Keratinocyte (primary cell): ENCODE results near the gene SRGAP3. TPM values are rescaled to one million over a fixed set of nuclear protein-coding genes. Genes with fewer than 3 reads are reported as not detected.
A peak's percentile ranks its signal among the peaks of the same experiment; 100 is the strongest.

ENCODE experiments used
- DNase-seq: peaks from one replicate; pipeline ENCODE4 v3.0.0-alpha.2; 2011; ENCODE audit warnings: low read depth, missing footprints, low spot score
- FAIRE-seq: peaks from 2 replicates; lab custom pipeline; 2011; peaks lifted over from hg19 to GRCh38; lab: Jason Lieb, UNC
- H2AFZ ChIP-seq: 2 replicates; pipeline ENCODE4 v1.6.0; 2012; ENCODE audit warnings: low read length, control low read depth, inconsistent platforms; ENCODE audit not compliant: control insufficient read depth
- H3K27ac ChIP-seq: 2 replicates; pipeline ENCODE4 v1.5.1; 2011; ENCODE audit warnings: low read length; ENCODE audit not compliant: control insufficient read depth, insufficient read depth
- H3K27me3 ChIP-seq: 3 replicates; pipeline ENCODE4 v1.6.0; 2011; ENCODE audit warnings: low read length; ENCODE audit not compliant: control insufficient read depth, insufficient read depth; ENCODE audit errors: extremely low read depth
- H3K36me3 ChIP-seq, 2 experiments: 2 replicates in 1 of 2; 3 replicates in 1 of 2; pipeline ENCODE4 v1.5.1; 2011; ENCODE audit warnings: low read length in 2 of 2, mild to moderate bottlenecking in 1 of 2; ENCODE audit not compliant: control insufficient read depth in 2 of 2, insufficient read depth in 2 of 2; ENCODE audit errors: extremely low read depth in 1 of 2
- H3K4me1 ChIP-seq: 3 replicates; pipeline ENCODE4 v1.5.1; 2011; ENCODE audit warnings: low read length; ENCODE audit not compliant: control insufficient read depth, insufficient read depth; ENCODE audit errors: extremely low read depth
- H3K4me2 ChIP-seq: 3 replicates; pipeline ENCODE4 v1.6.0; 2011; ENCODE audit warnings: low read depth, low read length; ENCODE audit not compliant: control insufficient read depth, insufficient read depth; ENCODE audit errors: extremely low read depth
- H3K4me3 ChIP-seq, 3 experiments: fragments of 200-600 bp in 1 of 3; sonication (generic) in 1 of 3; 2 replicates in 2 of 3; 3 replicates in 1 of 3; pipeline ENCODE4 v1.5.1; 2011 to 2016; ENCODE audit warnings: low read length in 3 of 3, mild to moderate bottlenecking in 3 of 3, control low read depth in 2 of 3, inconsistent platforms in 1 of 3, low read depth in 1 of 3, mixed read lengths in 1 of 3, mixed run types in 1 of 3, moderate library complexity in 1 of 3; ENCODE audit not compliant: control insufficient read depth in 2 of 3, insufficient read depth in 2 of 3; ENCODE audit errors: extremely low read depth in 1 of 3
- H3K79me2 ChIP-seq: 2 replicates; pipeline ENCODE4 v1.6.0; 2012; ENCODE audit warnings: low read length; ENCODE audit not compliant: control insufficient read depth, insufficient read depth
- H3K9ac ChIP-seq: 3 replicates; pipeline ENCODE4 v1.6.0; 2011; ENCODE audit warnings: low read length; ENCODE audit not compliant: control insufficient read depth, insufficient read depth; ENCODE audit errors: extremely low read depth
- H3K9me1 ChIP-seq: 3 replicates; pipeline ENCODE4 v1.6.0; 2011; ENCODE audit warnings: low read length; ENCODE audit not compliant: control insufficient read depth, insufficient read depth; ENCODE audit errors: extremely low read depth
- H3K9me3 ChIP-seq: 2 replicates; pipeline ENCODE4 v1.5.1; 2012; ENCODE audit warnings: low read depth, low read length; ENCODE audit not compliant: control insufficient read depth
- H4K20me1 ChIP-seq: 3 replicates; pipeline ENCODE4 v1.6.0; 2011; ENCODE audit warnings: low read length; ENCODE audit not compliant: control insufficient read depth, insufficient read depth; ENCODE audit errors: extremely low read depth
- EZH2 ChIP-seq: IDR thresholded peaks from one replicate; pipeline ENCODE4 v1.6.1; 2012; ENCODE audit warnings: inconsistent platforms, mild to moderate bottlenecking, low read length, moderate library complexity
- dilution Hi-C: fragments of 300-500 bp; cut with MboI; formaldehyde crosslinking; loops from one replicate; pipeline ENCODE4 v1.7.0; 2020; ENCODE audit warnings: low sequenced_read_pairs; ENCODE audit not compliant: extremely low pct_ligation_motif_present
- polyA plus RNA-seq, 5 experiments: library from polyadenylated mRNA; depleted of rRNA in 3 of 5; stranded (reverse) in 3 of 5; stranded (forward) in 1 of 5; unstranded in 1 of 5; fragments of >200 nt; gene quantifications; 1 replicate in 1 of 5; 2 replicates in 3 of 5; 3 replicates in 1 of 5; pipeline versions ENCODE4 v1.2.1 to v1.2.3, GENCODE V29; 2011 to 2012; ENCODE audit warnings: missing spikeins in 2 of 5, low read depth in 1 of 5, low replicate concordance in 1 of 5
- TF ChIP-seq, protein P1 (sequence below), 3 experiments: IDR thresholded peaks in 1 of 3; conservative IDR thresholded peaks in 1 of 3; optimal IDR thresholded peaks in 1 of 3; 2 replicates in 2 of 3; 3 replicates in 1 of 3; pipeline versions ENCODE3 to v1.5.1; 2011; ENCODE audit warnings: low read length in 3 of 3, mild to moderate bottlenecking in 3 of 3, moderate library complexity in 2 of 3, control low read depth in 1 of 3, inconsistent platforms in 1 of 3; ENCODE audit not compliant: insufficient read depth in 2 of 3; ENCODE audit errors: extremely low read depth in 1 of 3

The SRGAP3 gene
- polyA plus RNA-seq, 1 donor (not counting 4 experiments of a cell fraction or from before 2014, with no cell fraction given) = 7.2 TPM

DNA sequence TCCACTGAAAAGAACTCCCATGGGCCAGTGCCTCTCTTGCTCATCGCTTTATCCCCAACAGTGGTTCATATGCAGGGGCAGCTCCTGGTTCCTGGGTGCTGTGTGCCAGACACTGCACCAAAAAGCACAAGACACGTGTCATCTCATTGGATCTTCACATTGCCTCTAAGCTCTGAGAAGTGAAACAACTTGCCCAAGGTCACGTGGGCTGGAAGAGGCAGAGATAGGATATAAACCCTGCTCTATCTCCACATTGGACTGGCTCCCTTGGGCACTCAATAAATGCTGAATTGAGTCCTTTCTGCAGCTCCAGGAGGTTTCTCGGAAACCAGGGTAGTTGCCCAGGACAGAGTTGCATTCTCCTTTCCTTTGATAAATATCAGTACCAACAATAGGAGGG is 88.1 kb downstream of the SRGAP3 start:
- FAIRE-seq (peak; percentile 53), DNase-seq (no peak)
- no peak overlapping the region for H3K9ac ChIP-seq
- H4K20me1 ChIP-seq = no peaks in the 10 kb centered on the region
- H3K27me3 ChIP-seq = no peaks in the 10 kb centered on the region
- H3K79me2 ChIP-seq = peaks cover 4% of the 10 kb centered on the region
- TF ChIP-seq, protein P1, sequence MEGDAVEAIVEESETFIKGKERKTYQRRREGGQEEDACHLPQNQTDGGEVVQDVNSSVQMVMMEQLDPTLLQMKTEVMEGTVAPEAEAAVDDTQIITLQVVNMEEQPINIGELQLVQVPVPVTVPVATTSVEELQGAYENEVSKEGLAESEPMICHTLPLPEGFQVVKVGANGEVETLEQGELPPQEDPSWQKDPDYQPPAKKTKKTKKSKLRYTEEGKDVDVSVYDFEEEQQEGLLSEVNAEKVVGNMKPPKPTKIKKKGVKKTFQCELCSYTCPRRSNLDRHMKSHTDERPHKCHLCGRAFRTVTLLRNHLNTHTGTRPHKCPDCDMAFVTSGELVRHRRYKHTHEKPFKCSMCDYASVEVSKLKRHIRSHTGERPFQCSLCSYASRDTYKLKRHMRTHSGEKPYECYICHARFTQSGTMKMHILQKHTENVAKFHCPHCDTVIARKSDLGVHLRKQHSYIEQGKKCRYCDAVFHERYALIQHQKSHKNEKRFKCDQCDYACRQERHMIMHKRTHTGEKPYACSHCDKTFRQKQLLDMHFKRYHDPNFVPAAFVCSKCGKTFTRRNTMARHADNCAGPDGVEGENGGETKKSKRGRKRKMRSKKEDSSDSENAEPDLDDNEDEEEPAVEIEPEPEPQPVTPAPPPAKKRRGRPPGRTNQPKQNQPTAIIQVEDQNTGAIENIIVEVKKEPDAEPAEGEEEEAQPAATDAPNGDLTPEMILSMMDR (optimal IDR thresholded peaks at IDR 0.05 in 1 of 3, IDR thresholded peaks at IDR 0.05 in 1 of 3, conservative IDR thresholded peaks at IDR 0.05 in 1 of 3; ENCODE audit: extremely low read depth in 1 of 3, insufficient read depth in 2 of 3, low read length in 3 of 3) = no peak
- TF ChIP-seq EZH2 = no peak
- dilution Hi-C loops = no loop called here
- no peak overlapping the region for H3K27ac ChIP-seq
- H3K9me1 ChIP-seq = no peaks in the 10 kb centered on the region
- no peak overlapping the region for H3K4me2 ChIP-seq
- H3K9me3 ChIP-seq = no peaks in the 10 kb centered on the region
- no peaks in the 10 kb centered on the region for H3K36me3 ChIP-seq
- no peak overlapping the region for H3K4me3 ChIP-seq
- peaks cover 17% of the 10 kb centered on the region for H3K4me1 ChIP-seq
- H2AFZ ChIP-seq = no peak overlapping the region

DNA sequence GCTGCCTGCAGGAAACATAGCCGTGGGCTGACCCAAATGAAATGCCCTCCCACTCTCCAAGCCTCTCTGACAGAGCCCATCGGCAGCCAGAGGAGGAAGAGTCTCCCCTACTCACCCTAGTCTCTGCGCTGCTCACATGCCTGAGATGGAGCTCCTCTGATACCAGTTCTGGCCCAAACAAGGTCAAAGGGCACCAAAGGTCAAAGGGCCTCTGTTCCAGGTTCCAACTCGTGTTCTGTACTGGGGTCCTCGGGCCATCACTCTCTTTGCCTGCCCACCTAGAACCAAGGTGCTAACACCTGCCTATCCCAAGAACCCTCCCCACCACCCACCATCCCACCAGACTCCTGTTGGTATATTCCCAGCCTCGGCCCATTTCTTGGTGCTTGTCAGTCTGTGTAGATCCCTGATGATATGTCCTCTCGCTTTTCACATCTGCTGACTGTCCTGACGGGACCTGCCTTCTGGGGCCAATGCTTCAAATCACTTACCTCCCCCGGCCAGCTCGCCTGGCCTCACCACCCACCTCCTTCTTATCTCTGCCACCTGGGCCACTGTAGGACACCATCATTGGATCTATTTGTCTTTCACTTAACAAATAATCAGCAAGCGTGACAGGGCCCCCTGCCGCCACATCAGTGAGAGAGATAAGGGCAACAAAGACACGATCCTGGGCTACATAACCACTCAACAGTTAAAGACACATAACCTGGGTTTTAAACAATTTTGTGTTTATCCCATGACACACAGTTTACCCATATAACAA is 90.4 kb downstream of the SRGAP3 start:
- dilution Hi-C loops = no loop called here

More for the DNA sequence above, 90.4 kb downstream of the SRGAP3 start:
- H3K4me1 ChIP-seq = peaks cover 17% of the 10 kb centered on the region
- no peak overlapping the region for H3K4me3 ChIP-seq
- no peaks in the 10 kb centered on the region for H3K9me1 ChIP-seq
- no peak overlapping the region for H3K9ac ChIP-seq
- no peak for FAIRE-seq
- no peak overlapping the region for H3K4me2 ChIP-seq
- H3K27ac ChIP-seq = no peak overlapping the region
- TF ChIP-seq, protein P1 (optimal IDR thresholded peaks at IDR 0.05 in 1 of 3, IDR thresholded peaks at IDR 0.05 in 1 of 3, conservative IDR thresholded peaks at IDR 0.05 in 1 of 3; ENCODE audit: extremely low read depth in 1 of 3, insufficient read depth in 2 of 3, low read length in 3 of 3) = no peak
- TF ChIP-seq EZH2 = no peak
- no peaks in the 10 kb centered on the region for H3K27me3 ChIP-seq
- H4K20me1 ChIP-seq = no peaks in the 10 kb centered on the region
- no peaks in the 10 kb centered on the region for H3K9me3 ChIP-seq
- DNase-seq = no peak
- peaks cover 2% of the 10 kb centered on the region for H3K79me2 ChIP-seq
- no peak overlapping the region for H2AFZ ChIP-seq
- H3K36me3 ChIP-seq = no peaks in the 10 kb centered on the region
